A172 (cell line): ENCODE data around the gene ID3. TPM values are rescaled to one million over a fixed set of nuclear protein-coding genes. Genes with fewer than 3 reads are reported as not detected.
A peak's percentile ranks its signal among the peaks of the same experiment; 100 is the strongest.

Source experiments
- DNase-seq: peaks from one replicate; pipeline ENCODE4 v3.0.0-alpha.2; 2015; ENCODE audit warnings: low spot score
- total RNA-seq: library from RNA; depleted of rRNA; stranded (reverse); fragments of >200 nt; shearing (Covaris generic); gene quantifications from 2 replicates; pipeline ENCODE4 v1.2.3, GENCODE V29; 2014

ID3 gene
- total RNA-seq, 1 experiment from 2014 or later = 244 TPM

GRCh38 chr1:23566304-23566703 lies 7.0 kb upstream of the ID3 start:
- no peak for DNase-seq

DNA sequence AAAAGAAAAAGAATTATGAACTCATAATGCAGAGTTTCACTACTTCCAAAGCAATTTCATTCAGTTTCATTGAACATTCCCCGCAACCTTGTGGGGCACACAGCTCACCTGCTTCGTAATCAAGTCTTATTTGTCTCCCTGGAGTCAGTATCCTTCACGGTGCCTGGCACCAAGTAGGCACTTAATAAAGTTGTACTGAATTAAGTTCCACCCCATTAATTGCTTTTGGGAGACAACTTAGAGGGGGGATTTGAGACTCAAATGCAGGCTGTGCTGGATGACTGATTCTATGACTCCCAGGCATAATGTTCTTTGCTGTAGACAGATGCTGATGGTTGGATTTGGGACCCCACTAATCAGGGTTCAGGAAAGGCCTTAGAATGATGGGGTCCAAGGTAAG lies 6.5 kb upstream of the ID3 start:
- no peak for DNase-seq

GRCh38 chr1:23564529-23565122 lies 5.3 kb upstream of the ID3 start:
- DNase-seq = no peak

DNA sequence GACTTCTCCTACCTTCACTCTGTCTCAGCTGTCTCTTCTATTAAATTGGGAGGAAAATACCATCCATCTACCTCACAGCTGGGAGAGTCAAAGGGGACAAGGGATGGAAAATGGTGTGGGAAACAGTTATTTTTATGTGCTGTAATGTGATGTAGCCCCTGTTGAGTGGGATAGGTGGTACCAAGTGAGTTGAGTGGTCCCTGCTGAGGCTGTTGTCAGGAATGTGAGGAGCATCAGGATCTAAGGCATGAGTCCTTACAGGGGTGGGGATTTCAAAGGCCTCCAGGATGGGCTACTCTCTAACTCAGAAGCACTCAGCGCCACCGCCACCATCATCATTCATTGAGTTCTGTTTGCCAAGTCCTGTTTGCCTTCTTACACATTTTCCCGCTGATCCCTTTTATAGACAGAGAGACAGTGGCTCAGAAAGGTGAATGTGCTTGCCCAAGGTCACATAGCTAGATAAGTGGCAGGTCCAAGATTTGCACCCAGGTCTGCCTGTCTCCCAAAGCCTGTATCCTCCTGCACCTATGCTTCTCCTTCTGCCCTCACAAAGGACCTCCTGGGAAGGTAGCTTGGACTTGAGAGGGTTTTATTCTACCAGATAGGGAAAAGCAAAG lies 4.6 kb upstream of the ID3 start:
- DNase-seq = no peak

DNA sequence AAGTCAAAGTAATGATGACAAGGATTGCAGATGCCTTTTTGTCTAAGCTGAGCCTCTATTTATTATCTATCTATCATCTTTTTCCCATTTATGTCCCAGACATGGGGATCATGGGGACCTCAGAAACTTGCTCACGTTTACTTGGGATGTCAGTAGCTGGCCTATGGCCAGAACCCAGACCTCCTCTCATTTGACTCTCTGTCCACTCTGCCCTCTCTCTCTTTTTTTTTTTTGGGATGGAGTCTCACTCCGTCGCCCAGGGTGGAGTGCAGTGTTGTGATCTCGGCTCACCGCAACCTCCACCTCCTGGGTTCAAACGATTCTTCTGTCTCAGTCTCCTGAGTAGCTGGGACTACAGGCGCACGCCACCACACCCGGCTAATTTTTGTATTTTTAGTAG lies 3.7 kb upstream of the ID3 start:
- DNase-seq = no peak

- DNase-seq = peak; percentile 89
Observed at GRCh38 chr1:23562137-23562876, 3.0 kb upstream of the ID3 start.

DNA sequence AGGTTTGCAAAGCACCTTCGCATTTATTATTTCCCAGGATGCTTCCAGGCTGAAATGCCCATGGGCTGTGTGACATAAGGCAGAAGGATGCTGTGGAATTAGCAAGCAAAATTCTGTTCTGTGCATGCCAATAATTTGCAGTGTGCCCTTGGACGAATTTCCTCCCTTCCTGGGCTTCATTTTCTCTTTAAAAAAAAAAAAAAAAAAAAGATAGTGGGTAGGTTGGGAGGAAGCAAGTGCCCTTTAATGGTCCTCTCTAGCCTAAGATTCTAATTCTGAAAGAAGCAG lies 2.5 kb upstream of the ID3 start:
- no peak for DNase-seq

- no peak for DNase-seq
Observed at GRCh38 chr1:23561076-23561812, 1.9 kb upstream of the ID3 start.

DNA sequence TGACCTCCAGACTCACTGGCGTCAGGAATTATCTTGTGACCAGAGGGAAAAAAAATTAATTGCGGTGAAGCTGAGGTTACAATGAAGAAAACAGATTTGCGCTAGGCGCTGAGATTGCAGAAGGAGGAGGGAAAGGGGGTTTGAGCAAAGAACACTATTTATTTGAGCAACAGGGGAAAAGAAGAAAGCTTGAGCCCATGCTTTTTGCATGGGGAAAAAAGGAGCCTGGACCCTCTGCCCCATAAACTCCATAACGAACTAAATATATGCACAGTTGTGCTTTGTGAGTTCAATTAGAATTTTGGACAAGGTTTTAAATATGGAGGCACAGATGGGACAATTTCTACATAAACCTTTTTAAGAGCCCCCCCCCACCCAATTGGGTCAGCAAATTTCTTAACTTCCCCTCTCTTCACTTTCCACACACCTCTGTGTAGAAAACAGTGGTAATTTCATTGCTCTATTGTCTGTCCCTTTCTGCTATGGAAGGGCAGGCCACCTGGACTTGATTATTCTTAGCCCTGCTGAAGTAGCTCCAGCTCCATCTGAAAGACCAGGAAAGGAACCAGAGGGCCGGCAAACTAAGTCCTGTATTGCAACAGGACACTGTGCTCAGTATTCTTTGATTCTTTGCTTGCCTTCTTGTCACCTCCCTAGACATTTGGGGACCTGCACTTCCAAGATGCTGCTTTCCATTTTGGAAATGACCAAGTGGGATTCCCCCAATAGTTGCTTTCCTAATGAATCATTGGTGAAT lies 862 bp upstream of the ID3 start:
- DNase-seq = no peak

DNA sequence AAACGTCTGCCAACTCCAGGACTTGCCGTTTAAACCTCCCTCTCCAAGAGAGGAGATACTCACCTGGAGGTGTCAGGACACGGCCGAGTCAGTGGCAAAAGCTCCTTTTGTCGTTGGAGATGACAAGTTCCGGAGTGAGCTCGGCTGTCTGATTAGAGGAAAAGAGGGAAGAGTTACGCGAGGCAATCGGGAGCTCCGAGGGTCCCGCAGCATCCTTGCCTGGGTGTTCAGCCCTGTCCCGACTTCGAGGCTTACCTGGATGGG lies 497 bp downstream of the ID3 start:
- no peak for DNase-seq

GRCh38 chr1:23558140-23558871 lies 995 bp downstream of the ID3 start:
- DNase-seq = peak; percentile 47

DNA sequence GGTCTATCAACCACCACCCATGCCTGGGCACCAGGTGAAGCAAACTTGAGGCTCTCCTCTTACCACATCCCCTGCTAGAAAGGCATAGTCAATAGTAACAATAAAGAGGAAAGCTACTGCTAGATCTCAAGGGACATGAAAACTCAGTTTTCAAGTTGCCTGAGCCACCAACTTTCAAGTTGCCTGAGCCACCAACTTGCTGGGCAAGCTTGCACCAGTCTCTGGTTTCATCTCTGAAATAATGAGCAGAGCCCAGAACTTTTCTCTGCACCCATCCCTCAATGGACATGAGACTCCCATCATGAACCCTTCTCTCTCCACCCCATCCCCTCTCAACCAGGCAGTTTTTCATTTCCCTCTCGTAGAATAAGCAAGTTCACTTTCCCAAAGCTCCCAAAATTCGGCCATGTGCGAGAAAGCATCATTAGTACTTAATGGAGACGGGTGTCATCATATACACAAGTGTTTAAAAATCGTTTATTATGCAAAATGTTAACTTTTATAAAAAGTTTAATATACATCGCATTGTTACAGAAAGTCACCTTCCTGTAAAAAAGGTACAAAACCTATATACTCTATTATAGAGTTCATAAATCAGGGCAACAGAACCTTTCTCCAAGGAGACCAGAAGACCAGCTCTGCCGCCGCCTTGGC lies 1.7 kb downstream of the ID3 start:
- DNase-seq = no peak

- peak; percentile 60 for DNase-seq
Observed at GRCh38 chr1:23556635-23557470, 2.4 kb downstream of the ID3 start.

GRCh38 chr1:23555986-23556634 lies 3.2 kb downstream of the ID3 start:
- DNase-seq = peak; percentile 81

DNA sequence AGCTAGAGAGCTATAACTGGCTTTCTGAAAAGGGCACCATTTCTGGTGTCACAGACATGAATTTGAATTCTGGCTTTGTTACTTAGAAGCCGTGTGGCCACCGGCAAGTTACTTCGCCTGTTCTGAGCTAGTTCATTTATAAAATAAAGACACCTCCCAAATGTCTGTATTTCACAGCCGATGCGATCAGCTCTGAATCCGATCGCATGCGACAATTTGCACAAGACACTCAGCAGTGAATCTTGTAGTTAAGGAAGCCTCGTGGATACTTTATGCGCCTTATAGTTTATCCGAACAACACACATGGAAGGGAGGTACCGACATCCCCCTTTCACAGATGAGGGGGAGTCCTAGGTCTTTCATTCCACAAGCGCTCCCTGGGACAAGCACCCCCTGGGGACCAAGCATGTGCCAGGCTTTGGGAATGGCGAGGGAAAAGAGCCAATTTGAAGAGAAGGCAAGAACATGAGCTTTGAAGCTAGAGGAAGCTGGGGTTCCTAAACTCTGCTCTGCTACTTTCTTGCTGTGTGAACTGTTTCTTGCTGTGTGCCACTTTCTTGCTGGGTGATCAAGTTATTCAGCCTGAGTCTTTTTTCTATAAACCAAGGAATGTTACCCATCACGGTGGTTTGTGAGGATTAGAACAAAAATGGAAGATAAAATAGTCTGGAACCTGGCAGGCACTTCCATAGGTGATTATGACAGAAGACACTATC lies 3.9 kb downstream of the ID3 start:
- DNase-seq = no peak

GRCh38 chr1:23554481-23555269 lies 4.6 kb downstream of the ID3 start:
- DNase-seq = peak; percentile 67

- no peak for DNase-seq
Observed at GRCh38 chr1:23554127-23554480, 5.2 kb downstream of the ID3 start.
